ENCODE results near the gene ODAD3.

ODAD3 gene

GRCh38 chr19:11448923-11449554, 14.1 kb upstream of the ODAD3 start:
- H3K27ac ChIP-seq (ENCODE audit: low read length) = no peak overlapping the region
- no peak overlapping the region for H3K4me3 ChIP-seq (ENCODE audit: low read length)
- no peaks in the 10 kb centered on the region for H3K9me3 ChIP-seq (replicated peaks; ENCODE audit: insufficient read depth, low read length)
- H4K20me1 ChIP-seq (ENCODE audit: insufficient read depth, low read length) = no peaks in the 10 kb centered on the region
- no peaks in the 10 kb centered on the region for H3F3A ChIP-seq (ENCODE audit: insufficient read depth, low read length)
- no peaks in the 10 kb centered on the region; the same call in 1 of the 2 replicates for H3K27me3 ChIP-seq (replicated peaks; ENCODE audit: insufficient read depth, low read length)
- H3K9ac ChIP-seq (ENCODE audit: low read length) = no peak overlapping the region
- no peak overlapping the region for H2AFZ ChIP-seq (ENCODE audit: low read length)
- H3K9me2 ChIP-seq (replicated peaks; ENCODE audit: insufficient read depth, low read length) = no peaks in the 10 kb centered on the region
- no peak for DNase-seq
- H3K4me1 ChIP-seq (ENCODE audit: low read length) = no peaks in the 10 kb centered on the region
- no peaks in the 10 kb centered on the region for H3K36me3 ChIP-seq (replicated peaks; ENCODE audit: insufficient read depth, low read length)
- TF ChIP-seq EZH2 (optimal IDR thresholded peaks at IDR 0.05; ENCODE audit: low read depth, low read length) = no peak
- H3K4me2 ChIP-seq (ENCODE audit: low read depth, low read length) = no peak overlapping the region
- no peaks in the 10 kb centered on the region for H3K79me2 ChIP-seq (ENCODE audit: low read length)

- H3K27me3 ChIP-seq (replicated peaks; ENCODE audit: insufficient read depth, low read length) = no peaks in the 10 kb centered on the region; the same call in 1 of the 2 replicates
- no peak for DNase-seq
- no peak overlapping the region for H3K9ac ChIP-seq (ENCODE audit: low read length)
- TF ChIP-seq EZH2phosphoT487 (IDR thresholded peaks at IDR 0.05; ENCODE audit: low read length) (no peak), CTCF (IDR thresholded peaks at IDR 0.05; ENCODE audit: low read length) (no peak)
- H3F3A ChIP-seq (ENCODE audit: insufficient read depth, low read length) = no peaks in the 10 kb centered on the region
- H3K4me3 ChIP-seq (ENCODE audit: low read length) = no peak overlapping the region
- no peaks in the 10 kb centered on the region for H3K79me2 ChIP-seq (ENCODE audit: low read length)
- H3K4me1 ChIP-seq (ENCODE audit: low read length) = no peaks in the 10 kb centered on the region
- H2AFZ ChIP-seq (ENCODE audit: low read length) = no peak overlapping the region
- H3K4me2 ChIP-seq (ENCODE audit: low read depth, low read length) = no peak overlapping the region
- no peaks in the 10 kb centered on the region for H3K36me3 ChIP-seq (replicated peaks; ENCODE audit: insufficient read depth, low read length)
- no peak overlapping the region for H3K27ac ChIP-seq (ENCODE audit: low read length)
- H3K9me3 ChIP-seq (replicated peaks; ENCODE audit: insufficient read depth, low read length) = no peaks in the 10 kb centered on the region
- H3K9me2 ChIP-seq (replicated peaks; ENCODE audit: insufficient read depth, low read length) = no peaks in the 10 kb centered on the region
- no peaks in the 10 kb centered on the region for H4K20me1 ChIP-seq (ENCODE audit: insufficient read depth, low read length)
Measured at GRCh38 chr19:11448410-11448809, 13.5 kb upstream of the ODAD3 start.

GRCh38 chr19:11447347-11448262, 12.7 kb upstream of the ODAD3 start:
- TF ChIP-seq CTCF (IDR thresholded peaks at IDR 0.05; ENCODE audit: low read length) (no peak), EZH2 (optimal IDR thresholded peaks at IDR 0.05; ENCODE audit: low read depth, low read length) (no peak), EZH2phosphoT487 (IDR thresholded peaks at IDR 0.05; ENCODE audit: low read length) (no peak)
- no peak for DNase-seq
- Histone ChIP-seq H3K9me2 (replicated peaks; ENCODE audit: insufficient read depth, low read length) (no peaks in the 10 kb centered on the region), H3K4me1 (ENCODE audit: low read length) (no peaks in the 10 kb centered on the region), H4K20me1 (ENCODE audit: insufficient read depth, low read length) (no peaks in the 10 kb centered on the region), H3K9me3 (replicated peaks; ENCODE audit: insufficient read depth, low read length) (no peaks in the 10 kb centered on the region), H3K27ac (ENCODE audit: low read length) (no peak overlapping the region), H3K4me2 (ENCODE audit: low read depth, low read length) (no peak overlapping the region), H3K79me2 (ENCODE audit: low read length) (no peaks in the 10 kb centered on the region), H3K36me3 (replicated peaks; ENCODE audit: insufficient read depth, low read length) (no peaks in the 10 kb centered on the region), H3K9ac (ENCODE audit: low read length) (no peak overlapping the region), H3K4me3 (ENCODE audit: low read length) (no peak overlapping the region), H3F3A (ENCODE audit: insufficient read depth, low read length) (no peaks in the 10 kb centered on the region), H3K27me3 (replicated peaks; ENCODE audit: insufficient read depth, low read length) (no peaks in the 10 kb centered on the region; the same call in 1 of the 2 replicates), H2AFZ (ENCODE audit: low read length) (no peak overlapping the region)
